CD14-positive monocyte (primary cell): ENCODE data around the gene HNRNPA2B1. TPM values are rescaled to one million over a fixed set of nuclear protein-coding genes. Genes with fewer than 3 reads are reported as not detected.

Experiments
- DNase-seq, 3 donors: peaks; one replicate each; pipeline ENCODE4 v3.0.0-alpha.2; 2011 to 2022
- H2AFZ ChIP-seq: 2 replicates; pipeline ENCODE4 v1.6.0; 2012; ENCODE audit warnings: mild to moderate bottlenecking, low read depth, low read length, inconsistent platforms; ENCODE audit not compliant: insufficient read depth, poor library complexity, severe bottlenecking
- H3K27ac ChIP-seq, 2 donors: 1 replicate in 1 of 2; 2 replicates in 1 of 2; pipeline ENCODE4 v1.5.1; 2012 to 2013; ENCODE audit warnings: low read length in 2 of 2, control low read depth in 1 of 2, inconsistent platforms in 1 of 2, low read depth in 1 of 2, mild to moderate bottlenecking in 1 of 2
- H3K27me3 ChIP-seq, 2 donors: one replicate each; pipeline versions ENCODE4 v1.6.0 to v1.6.1; 2011 to 2013; ENCODE audit warnings: low read length in 2 of 2; ENCODE audit not compliant: control insufficient read depth in 2 of 2, insufficient read depth in 2 of 2
- H3K36me3 ChIP-seq, 2 donors: replicated peaks in 1 of 2; 1 replicate in 1 of 2; 2 replicates in 1 of 2; pipeline versions ENCODE4 v1.5.1 to v1.6.1; 2012 to 2013; ENCODE audit warnings: low read length in 2 of 2, control low read depth in 1 of 2, inconsistent platforms in 1 of 2, mild to moderate bottlenecking in 1 of 2; ENCODE audit not compliant: insufficient read depth in 2 of 2, control insufficient read depth in 1 of 2
- H3K4me1 ChIP-seq, 2 donors: 1 replicate in 1 of 2; 2 replicates in 1 of 2; pipeline versions ENCODE4 v1.5.1 to v1.6.1; 2012 to 2013; ENCODE audit warnings: low read length in 2 of 2, control low read depth in 1 of 2, inconsistent platforms in 1 of 2, mild to moderate bottlenecking in 1 of 2, moderate library complexity in 1 of 2; ENCODE audit not compliant: insufficient read depth in 2 of 2, control insufficient read depth in 1 of 2
- H3K4me2 ChIP-seq: replicated peaks from 2 replicates; pipeline ENCODE3; 2012; ENCODE audit warnings: low read length, moderate library complexity, mild to moderate bottlenecking; ENCODE audit not compliant: poor library complexity, severe bottlenecking; ENCODE audit errors: extremely low read depth
- H3K4me3 ChIP-seq, 3 experiments: fragments of 200-600 bp in 1 of 3; sonication (generic) in 1 of 3; replicated peaks in 1 of 3; 1 replicate in 2 of 3; 2 replicates in 1 of 3; pipeline ENCODE4 v1.5.1; 2011 to 2013; ENCODE audit warnings: low read length in 3 of 3, mild to moderate bottlenecking in 3 of 3, control low read depth in 2 of 3, low read depth in 2 of 3, inconsistent platforms in 1 of 3, moderate library complexity in 1 of 3
- H3K79me2 ChIP-seq: 2 replicates; pipeline ENCODE4 v1.6.0; 2012; ENCODE audit warnings: mild to moderate bottlenecking, control low read depth, inconsistent platforms, low read length, moderate library complexity; ENCODE audit not compliant: insufficient read depth
- H3K9ac ChIP-seq: 2 replicates; pipeline ENCODE4 v1.6.0; 2017; ENCODE audit warnings: low read length, mild to moderate bottlenecking; ENCODE audit not compliant: insufficient read depth, poor library complexity, severe bottlenecking
- H3K9me3 ChIP-seq, 2 donors: replicated peaks in 1 of 2; 1 replicate in 1 of 2; 2 replicates in 1 of 2; pipeline versions ENCODE4 v1.5.1 to v1.6.1; 2012 to 2013; ENCODE audit warnings: low read length in 2 of 2, control low read depth in 1 of 2; ENCODE audit not compliant: control insufficient read depth in 1 of 2, insufficient read depth in 1 of 2
- H4K20me1 ChIP-seq: 2 replicates; pipeline ENCODE4 v1.6.0; 2012; ENCODE audit warnings: mild to moderate bottlenecking, low read length, control low read depth, moderate library complexity; ENCODE audit not compliant: insufficient read depth
- H3K27ac Mint-ChIP-seq, 7 donors: one replicate each; pipeline ENCODE4 v1.8.0; 2020; ENCODE audit warnings: mild to moderate bottlenecking in 7 of 7, mixed read lengths in 7 of 7, moderate library complexity in 6 of 7, inconsistent platforms in 2 of 7
- H3K27me3 Mint-ChIP-seq, 3 donors: one replicate each; pipeline ENCODE4 v1.8.0; 2021 to 2022; ENCODE audit warnings: low read depth in 3 of 3, mild to moderate bottlenecking in 3 of 3, mixed read lengths in 3 of 3, moderate library complexity in 3 of 3, inconsistent platforms in 1 of 3
- H3K36me3 Mint-ChIP-seq, 2 donors: one replicate each; pipeline ENCODE4 v1.8.0; 2020; ENCODE audit warnings: mixed read lengths in 2 of 2, inconsistent platforms in 1 of 2, mild to moderate bottlenecking in 1 of 2
- H3K4me1 Mint-ChIP-seq: one replicate; pipeline ENCODE4 v1.8.0; 2020; ENCODE audit warnings: mild to moderate bottlenecking, mixed read lengths
- H3K4me3 Mint-ChIP-seq, 2 donors: one replicate each; pipeline ENCODE4 v1.8.0; 2020; ENCODE audit warnings: mild to moderate bottlenecking in 2 of 2, mixed read lengths in 2 of 2, moderate library complexity in 1 of 2
- H3K9me3 Mint-ChIP-seq, 7 donors: one replicate each; pipeline ENCODE4 v1.8.0; 2020 to 2022; ENCODE audit warnings: mixed read lengths in 7 of 7, mild to moderate bottlenecking in 6 of 7, moderate library complexity in 6 of 7, inconsistent platforms in 2 of 7
- CTCF ChIP-seq: fragments of 200-600 bp; IDR thresholded peaks from one replicate; pipeline ENCODE4 v1.8.0; 2022; ENCODE audit warnings: antibody characterized with exemption, mild to moderate bottlenecking
- WGBS: methylation state at CpG from one replicate; pipeline ENCODE4 v1.1.5; 2013; ENCODE audit warnings: missing lambda C conversion rate; ENCODE audit not compliant: insufficient coverage; 5-methylcytosine and 5-hydroxymethylcytosine counted together
- intact Hi-C, 2 donors: fragments of 100-400 bp; cut with micrococcal nuclease; formaldehyde crosslinking; loops; one replicate each; pipeline versions ENCODE4 v1.15.0 to v1.15.1; 2023
- polyA plus RNA-seq, 3 donors: library from polyadenylated mRNA; depleted of rRNA in 1 of 3; unstranded in 2 of 3; stranded (reverse) in 1 of 3; fragments of 300-500 nt in 2 of 3; fragments of >200 nt in 1 of 3; fragmentation: Illumina TruSeq in 2 of 3; gene quantifications; 1 replicate in 2 of 3; 2 replicates in 1 of 3; pipeline ENCODE4 v1.2.3, GENCODE V29; 2012 to 2021

HNRNPA2B1 gene
- polyA plus RNA-seq, 3 donors, result 249 to 391 (median 269) TPM

GRCh38 chr7:26171601-26172000 lies 28.9 kb downstream of the HNRNPA2B1 start:
- peaks cover 0 to 9% (median 2%) of the 10 kb centered on the region in 7 donors for H3K9me3 Mint-ChIP-seq
- no peak overlapping the region for H3K4me2 ChIP-seq
- WGBS, result no CpG with 5 or more reads among the region's 2 CpGs
- no peaks in the 10 kb centered on the region for H4K20me1 ChIP-seq
- peaks cover 2 to 9% of the 10 kb centered on the region in 2 donors for H3K36me3 Mint-ChIP-seq
- TF ChIP-seq CTCF, result no peak
- H3K79me2 ChIP-seq, result no peaks in the 10 kb centered on the region
- peaks cover 0 to 3% of the 10 kb centered on the region in 2 donors for H3K36me3 ChIP-seq
- no peak overlapping the region for H3K4me3 ChIP-seq
- H3K9ac ChIP-seq, result no peak overlapping the region
- peaks cover 6% of the 10 kb centered on the region for H3K4me1 Mint-ChIP-seq
- no peak for DNase-seq
- H3K27ac ChIP-seq, result no peak overlapping the region
- H3K27me3 Mint-ChIP-seq, result peaks cover 0 to 2% (median 0%) of the 10 kb centered on the region in 3 donors
- no peak overlapping the region for H2AFZ ChIP-seq
- H3K4me1 ChIP-seq, result peaks cover 0 to 5% of the 10 kb centered on the region in 2 donors
- intact Hi-C loops, result no loop called here
- no peak overlapping the region for H3K27ac Mint-ChIP-seq
- no peak overlapping the region for H3K4me3 Mint-ChIP-seq
- H3K27me3 ChIP-seq, result no peaks in the 10 kb centered on the region
- H3K9me3 ChIP-seq, result no peaks in the 10 kb centered on the region

- peaks cover 2 to 9% of the 10 kb centered on the region in 2 donors for H3K36me3 Mint-ChIP-seq
- Histone ChIP-seq H3K4me2 (no peak overlapping the region), H3K4me3 (no peak overlapping the region), H2AFZ (no peak overlapping the region), H3K36me3 (peaks cover 0 to 3% of the 10 kb centered on the region in 2 donors), H3K9ac (no peak overlapping the region), H3K27ac (no peak overlapping the region), H3K27me3 (no peaks in the 10 kb centered on the region), H3K9me3 (no peaks in the 10 kb centered on the region), H3K79me2 (no peaks in the 10 kb centered on the region), H4K20me1 (peaks cover 3% of the 10 kb centered on the region), H3K4me1 (peaks cover 0 to 6% of the 10 kb centered on the region in 2 donors)
- no peak overlapping the region for H3K27ac Mint-ChIP-seq
- intact Hi-C loops, result no loop called here
- DNase-seq, result no peak
- H3K9me3 Mint-ChIP-seq, result peaks cover 0 to 4% (median 0%) of the 10 kb centered on the region in 7 donors
- H3K27me3 Mint-ChIP-seq, result peaks cover 0 to 2% (median 0%) of the 10 kb centered on the region in 3 donors
- no peak for TF ChIP-seq CTCF
- WGBS, result no CpG with 5 or more reads among the region's 1 CpG
- H3K4me3 Mint-ChIP-seq, result no peak overlapping the region
- peaks cover 8% of the 10 kb centered on the region for H3K4me1 Mint-ChIP-seq
Observed at GRCh38 chr7:26170663-26171062, 29.9 kb downstream of the HNRNPA2B1 start.
